Stimulated activated CD4-positive, alpha-beta T cell treated with anti-CD3 and anti-CD28 coated beads, Interleukin-15, amount 100 ng/mL, for 48 hours (primary cell): ENCODE measurements around the gene VPS45.

Experiments
- DNase-seq, 2 donors: peaks; one replicate each; pipeline ENCODE4 v3.0.0-alpha.2; 2020; ENCODE audit warnings: low read depth in 2 of 2

Gene VPS45

DNA sequence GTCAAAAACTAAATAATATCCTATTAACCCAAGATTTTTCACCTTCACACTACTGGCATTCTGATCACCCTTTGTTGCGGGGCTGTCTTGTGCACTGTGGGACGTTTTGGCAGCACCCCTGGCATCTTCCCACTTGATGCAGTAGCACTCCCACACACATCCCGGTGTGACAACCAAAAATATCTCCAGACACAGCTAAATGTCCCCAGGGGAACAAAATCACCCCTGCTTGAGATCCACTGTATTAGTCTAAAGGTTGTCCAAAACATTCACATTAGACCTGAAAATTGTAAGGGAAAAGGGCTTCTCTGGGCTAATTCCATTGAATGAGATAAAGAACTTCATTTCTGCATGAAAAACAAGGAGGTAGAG lies 120.0 kb downstream of the VPS45 start:
- no peak for DNase-seq

DNA sequence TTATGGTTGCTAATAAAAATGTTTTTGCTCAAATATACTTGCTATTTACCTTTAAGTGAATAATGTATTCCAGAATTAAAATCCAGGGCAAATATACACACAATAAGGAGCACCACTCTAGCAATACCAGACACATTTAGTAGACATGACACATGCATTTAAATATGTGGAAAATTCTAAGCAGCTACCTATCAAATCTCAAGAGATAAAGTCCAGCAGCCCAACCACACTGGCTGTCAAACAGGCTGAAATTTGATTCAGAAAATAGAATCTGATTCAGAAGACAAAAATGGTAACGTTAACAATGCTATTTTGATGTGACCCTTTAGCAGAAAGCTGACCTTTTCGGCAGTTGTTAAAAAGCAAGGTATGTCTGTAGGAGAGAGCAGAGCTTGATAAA lies 124.4 kb downstream of the VPS45 start:
- DNase-seq: no peak

DNA sequence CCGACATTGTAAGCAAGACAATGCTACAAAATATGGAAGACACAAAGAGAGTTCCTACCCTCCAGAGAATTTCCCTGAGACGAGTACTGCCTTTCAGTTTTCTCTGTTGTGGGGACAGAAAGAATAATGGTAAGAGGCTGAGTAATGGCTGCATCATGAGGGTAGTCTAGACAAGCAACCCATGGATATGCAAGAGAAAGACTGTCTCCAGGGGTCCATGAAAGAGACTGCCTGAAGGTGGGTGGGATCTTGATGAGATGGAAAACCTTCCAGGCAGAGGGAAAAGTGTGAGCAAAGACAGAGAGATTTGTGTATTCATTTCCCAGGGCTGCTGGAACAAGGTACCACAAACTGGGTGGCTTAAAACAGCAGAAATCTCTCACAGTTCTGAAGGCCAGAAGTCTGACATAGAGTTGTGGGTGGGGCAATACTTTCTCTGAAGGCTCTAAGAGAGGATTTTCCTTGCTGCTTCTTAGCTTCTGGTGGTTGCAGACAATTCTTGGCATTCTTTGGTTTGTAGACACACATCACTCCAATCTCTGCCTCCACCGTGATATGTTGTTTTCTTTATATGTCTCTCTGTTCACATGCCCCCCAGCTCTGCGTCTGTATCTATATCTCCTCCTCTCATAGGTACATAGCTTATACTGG lies 126.9 kb downstream of the VPS45 start:
- DNase-seq: no peak
